Left hindlimb (tissue), 1 donor: Measurements from ENCODE around the gene SPRED3.
"Not testable (repeated sequence)": the region's sequence is repeated elsewhere in the genome, so short reads cannot be mapped to it uniquely, and the experiment has no call there.

ENCODE experiments used
- DNase-seq: peaks from one replicate; pipeline ENCODE4 v3.0.0-alpha.2; 2018

Gene SPRED3

GRCh38 chr19:38422438-38422837 lies 33.9 kb downstream of the SPRED3 start:
- no peak for DNase-seq

- no peak for DNase-seq
Measured at GRCh38 chr19:38424272-38424671, 35.8 kb downstream of the SPRED3 start.

GRCh38 chr19:38425222-38425809 lies 36.8 kb downstream of the SPRED3 start:
- no peak for DNase-seq

- peak; percentile 56 for DNase-seq
Measured at GRCh38 chr19:38425810-38426466, 37.4 kb downstream of the SPRED3 start, which contains the start of gene RASGRP4. Gene RASGRP4 (minus strand): TSS chr19:38426219. CDS start chr19:38426091, 128 bp downstream.

GRCh38 chr19:38427035-38427677 lies 38.7 kb downstream of the SPRED3 start:
- DNase-seq, result not testable (repeated sequence)

GRCh38 chr19:38429055-38429810 lies 40.7 kb downstream of the SPRED3 start:
- DNase-seq, result no peak

GRCh38 chr19:38429811-38430156 lies 41.3 kb downstream of the SPRED3 start:
- DNase-seq, result no peak

- DNase-seq, result no peak
Measured at GRCh38 chr19:38430931-38431330, 42.4 kb downstream of the SPRED3 start.

- DNase-seq, result peak; percentile 70
Measured at GRCh38 chr19:38433268-38433733, 44.8 kb downstream of the SPRED3 start, which contains the start of gene RYR1. Gene RYR1 (plus strand): TSS chr19:38433691. CDS start chr19:38433830, 139 bp downstream.

GRCh38 chr19:38434549-38435051 lies 46.1 kb downstream of the SPRED3 start:
- peak; percentile 83 for DNase-seq

- DNase-seq, result no peak
Measured at GRCh38 chr19:38437295-38437694, 48.8 kb downstream of the SPRED3 start.

- no peak for DNase-seq
Measured at GRCh38 chr19:38437917-38438316, 49.4 kb downstream of the SPRED3 start.

- DNase-seq, result no peak
Measured at GRCh38 chr19:38440592-38440991, 52.1 kb downstream of the SPRED3 start.

GRCh38 chr19:38441657-38442348 lies 53.3 kb downstream of the SPRED3 start:
- no peak for DNase-seq

- DNase-seq, result no peak
Measured at GRCh38 chr19:38442736-38443135, 54.2 kb downstream of the SPRED3 start.

GRCh38 chr19:38443458-38443999 lies 55.0 kb downstream of the SPRED3 start:
- DNase-seq, result no peak

- no peak for DNase-seq
Measured at GRCh38 chr19:38444026-38444425, 55.5 kb downstream of the SPRED3 start.

- DNase-seq, result no peak
Measured at GRCh38 chr19:38445362-38445761, 56.9 kb downstream of the SPRED3 start.

- no peak for DNase-seq
Measured at GRCh38 chr19:38448225-38448624, 59.7 kb downstream of the SPRED3 start.
